MM.1S (cell line): ENCODE results near the gene OTOP3.

ENCODE experiments used
- DNase-seq: peaks from one replicate; pipeline ENCODE4 v3.0.0-alpha.2; 2015
- H2AFZ ChIP-seq: fragments of 300-600 bp; sonication (generic); 2 replicates; pipeline ENCODE4 v1.6.0; 2016; ENCODE audit warnings: antibody characterized with exemption, low read length
- H3F3A ChIP-seq: fragments of 300-600 bp; sonication (generic); 2 replicates; pipeline ENCODE4 v1.6.1; 2016; ENCODE audit warnings: mild to moderate bottlenecking, antibody characterized with exemption, low read length, moderate library complexity, mixed read lengths; ENCODE audit not compliant: insufficient read depth
- H3K27ac ChIP-seq: fragments of 300-600 bp; sonication (generic); 2 replicates; pipeline ENCODE4 v1.5.1; 2016; ENCODE audit warnings: mild to moderate bottlenecking, low read length
- H3K27me3 ChIP-seq: fragments of 300-600 bp; sonication (generic); replicated peaks from 2 replicates; pipeline ENCODE4 v1.6.0; 2016; ENCODE audit warnings: low read length; ENCODE audit not compliant: insufficient read depth
- H3K36me3 ChIP-seq: fragments of 300-600 bp; sonication (generic); replicated peaks from 2 replicates; pipeline ENCODE4 v1.6.1; 2016; ENCODE audit warnings: mild to moderate bottlenecking, low read length, mixed read lengths; ENCODE audit not compliant: insufficient read depth
- H3K4me1 ChIP-seq: fragments of 300-600 bp; sonication (generic); 2 replicates; pipeline ENCODE4 v1.6.1; 2016; ENCODE audit warnings: low read length, mixed read lengths
- H3K4me2 ChIP-seq: fragments of 300-600 bp; sonication (generic); 2 replicates; pipeline ENCODE4 v1.6.0; 2016; ENCODE audit warnings: low read depth, low read length
- H3K4me3 ChIP-seq: fragments of 300-600 bp; sonication (generic); 2 replicates; pipeline ENCODE4 v1.5.1; 2016; ENCODE audit warnings: low read length, mixed read lengths
- H3K79me2 ChIP-seq: fragments of 300-600 bp; sonication (generic); 2 replicates; pipeline ENCODE4 v1.6.1; 2016; ENCODE audit warnings: mixed run types, low read length, mixed read lengths
- H3K9ac ChIP-seq: fragments of 300-600 bp; sonication (generic); 2 replicates; pipeline ENCODE4 v1.6.1; 2016; ENCODE audit warnings: low read length, mixed read lengths
- H3K9me2 ChIP-seq: fragments of 300-600 bp; sonication (generic); replicated peaks from 2 replicates; pipeline ENCODE4 v1.6.1; 2016; ENCODE audit warnings: mild to moderate bottlenecking, low read length, mixed read lengths; ENCODE audit not compliant: insufficient read depth
- H3K9me3 ChIP-seq: fragments of 300-600 bp; sonication (generic); replicated peaks from 2 replicates; pipeline ENCODE4 v1.6.1; 2016; ENCODE audit warnings: mild to moderate bottlenecking, low read length, mixed read lengths; ENCODE audit not compliant: insufficient read depth
- H4K20me1 ChIP-seq: fragments of 300-600 bp; sonication (generic); 2 replicates; pipeline ENCODE4 v1.6.1; 2016; ENCODE audit warnings: mild to moderate bottlenecking, low read length, moderate library complexity, mixed read lengths; ENCODE audit not compliant: insufficient read depth
- EZH2 ChIP-seq: fragments of 300-600 bp; sonication (generic); optimal IDR thresholded peaks from 2 replicates; pipeline ENCODE3; 2017; ENCODE audit warnings: low read depth, mild to moderate bottlenecking, antibody characterized with exemption, low read length, mixed read lengths
- EZH2phosphoT487 ChIP-seq: fragments of 300-600 bp; sonication (generic); IDR thresholded peaks from 2 replicates; pipeline ENCODE4 v1.6.1; 2018; ENCODE audit warnings: antibody characterized with exemption, low read length
- TF ChIP-seq, protein P1 (sequence below): fragments of 300-600 bp; sonication (generic); IDR thresholded peaks from 2 replicates; pipeline ENCODE4 v1.5.1; 2016; ENCODE audit warnings: antibody characterized with exemption, low read length, mixed read lengths

The OTOP3 gene

DNA sequence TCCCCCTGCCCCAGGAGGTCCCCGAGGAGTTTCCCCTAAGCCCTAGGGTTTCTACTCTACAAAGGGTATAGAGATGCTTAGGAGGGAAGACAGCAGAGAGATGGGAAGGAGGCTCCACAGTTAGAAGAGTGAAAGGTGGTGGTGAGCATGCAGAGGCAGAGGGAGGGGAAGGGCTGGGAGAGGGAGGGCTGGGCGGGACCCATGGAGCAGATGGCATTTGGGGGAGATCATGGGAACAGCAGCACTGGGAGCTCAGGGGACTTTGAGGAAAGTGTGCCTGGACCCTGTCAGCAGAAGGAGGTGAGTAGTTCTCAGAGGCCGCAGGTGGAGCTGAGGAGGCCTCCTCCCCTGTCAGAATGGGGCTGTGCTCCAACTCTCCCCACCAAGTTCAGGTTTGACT is 650 bp upstream of the OTOP3 start:
- peaks cover 91% of the 10 kb centered on the region for H3K27me3 ChIP-seq
- H3K4me1 ChIP-seq: no peaks in the 10 kb centered on the region
- no peaks in the 10 kb centered on the region for H3K36me3 ChIP-seq
- H3K4me2 ChIP-seq: no peak overlapping the region
- H4K20me1 ChIP-seq: no peaks in the 10 kb centered on the region
- H3K9me3 ChIP-seq: no peaks in the 10 kb centered on the region
- TF ChIP-seq EZH2phosphoT487: no peak
- TF ChIP-seq, protein P1, sequence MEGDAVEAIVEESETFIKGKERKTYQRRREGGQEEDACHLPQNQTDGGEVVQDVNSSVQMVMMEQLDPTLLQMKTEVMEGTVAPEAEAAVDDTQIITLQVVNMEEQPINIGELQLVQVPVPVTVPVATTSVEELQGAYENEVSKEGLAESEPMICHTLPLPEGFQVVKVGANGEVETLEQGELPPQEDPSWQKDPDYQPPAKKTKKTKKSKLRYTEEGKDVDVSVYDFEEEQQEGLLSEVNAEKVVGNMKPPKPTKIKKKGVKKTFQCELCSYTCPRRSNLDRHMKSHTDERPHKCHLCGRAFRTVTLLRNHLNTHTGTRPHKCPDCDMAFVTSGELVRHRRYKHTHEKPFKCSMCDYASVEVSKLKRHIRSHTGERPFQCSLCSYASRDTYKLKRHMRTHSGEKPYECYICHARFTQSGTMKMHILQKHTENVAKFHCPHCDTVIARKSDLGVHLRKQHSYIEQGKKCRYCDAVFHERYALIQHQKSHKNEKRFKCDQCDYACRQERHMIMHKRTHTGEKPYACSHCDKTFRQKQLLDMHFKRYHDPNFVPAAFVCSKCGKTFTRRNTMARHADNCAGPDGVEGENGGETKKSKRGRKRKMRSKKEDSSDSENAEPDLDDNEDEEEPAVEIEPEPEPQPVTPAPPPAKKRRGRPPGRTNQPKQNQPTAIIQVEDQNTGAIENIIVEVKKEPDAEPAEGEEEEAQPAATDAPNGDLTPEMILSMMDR: no peak
- no peak for TF ChIP-seq EZH2
- no peak overlapping the region for H3K4me3 ChIP-seq
- no peak overlapping the region for H3K27ac ChIP-seq
- H3K79me2 ChIP-seq: no peaks in the 10 kb centered on the region
- H3K9ac ChIP-seq: no peak overlapping the region
- H3K9me2 ChIP-seq: no peaks in the 10 kb centered on the region
- no peak for DNase-seq
- H3F3A ChIP-seq: no peaks in the 10 kb centered on the region
- no peak overlapping the region for H2AFZ ChIP-seq

DNA sequence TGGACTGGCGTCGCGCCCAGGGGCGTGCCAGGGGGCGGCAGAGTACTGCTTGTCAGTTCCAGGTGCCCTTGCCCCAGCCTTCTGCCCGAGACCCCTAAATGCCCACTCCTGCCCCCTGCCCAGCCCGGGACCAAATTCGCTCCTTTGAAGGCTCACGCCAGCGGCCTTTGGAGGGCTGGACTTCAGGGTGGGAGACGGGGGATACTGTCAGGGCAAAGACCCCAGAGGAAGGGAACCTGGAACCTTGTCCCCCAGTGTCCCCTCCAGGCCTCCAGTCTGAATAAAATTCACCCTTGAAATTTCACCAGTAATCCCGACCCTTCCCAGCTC is 737 bp downstream of the OTOP3 start:
- H3K27me3 ChIP-seq: peaks cover 91% of the 10 kb centered on the region
- TF ChIP-seq, protein P1: no peak
- no peak overlapping the region for H3K4me2 ChIP-seq

DNA sequence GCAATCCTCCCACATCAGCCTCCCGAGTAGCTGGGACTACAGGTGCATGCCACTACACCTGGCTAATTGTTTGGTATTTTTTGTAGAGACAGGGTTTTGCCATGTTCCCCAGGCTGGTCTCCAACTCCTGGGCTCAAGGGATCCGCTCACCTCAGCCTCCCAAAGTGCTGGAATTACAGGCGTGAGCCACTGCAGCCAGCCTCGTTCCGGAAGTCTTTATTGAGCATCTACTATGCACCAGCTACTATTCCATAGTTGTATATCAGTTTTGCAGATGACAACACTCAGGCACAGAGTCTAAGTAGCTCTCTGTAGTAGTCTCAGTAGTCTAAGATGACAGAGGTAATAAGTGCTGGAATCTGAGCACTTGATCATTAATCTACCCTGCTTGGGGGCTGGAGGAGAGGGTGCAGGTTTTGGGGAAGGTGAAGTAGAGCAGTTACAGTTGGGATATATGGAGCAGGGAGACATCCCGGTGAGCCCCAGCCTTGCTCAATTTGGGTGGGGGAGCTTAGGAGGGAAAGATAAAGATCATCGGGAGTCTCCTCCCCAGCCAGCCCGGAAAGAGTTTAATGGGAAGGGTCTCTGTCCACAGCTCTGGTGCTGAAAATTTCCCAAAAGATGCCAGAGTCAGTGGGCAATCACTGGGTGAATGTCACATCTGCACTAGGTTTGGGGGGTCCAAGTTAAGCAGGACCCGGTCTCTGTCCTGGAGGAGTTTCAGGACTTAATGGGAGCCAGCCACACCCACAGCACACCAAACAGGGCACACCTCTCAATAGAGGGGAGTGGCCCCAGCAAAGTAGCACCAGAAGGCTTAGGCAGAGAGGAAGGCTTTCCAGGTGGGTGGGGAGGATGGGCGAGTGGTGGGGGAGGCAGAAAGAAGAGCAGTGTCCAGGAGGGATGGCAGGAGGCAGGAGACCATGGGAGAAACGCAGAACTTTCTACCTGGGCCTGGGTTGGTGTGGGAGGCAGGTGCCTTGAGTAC is 1.7 kb downstream of the OTOP3 start:
- no peak overlapping the region for H2AFZ ChIP-seq
- no peak overlapping the region for H3K4me3 ChIP-seq
- no peaks in the 10 kb centered on the region for H3K4me1 ChIP-seq
- no peaks in the 10 kb centered on the region for H3K79me2 ChIP-seq
- H4K20me1 ChIP-seq: no peaks in the 10 kb centered on the region
- no peaks in the 10 kb centered on the region for H3K36me3 ChIP-seq
- no peak overlapping the region for H3K27ac ChIP-seq
- H3K9ac ChIP-seq: no peak overlapping the region
- no peaks in the 10 kb centered on the region for H3K9me3 ChIP-seq
- TF ChIP-seq, protein P1: no peak
- TF ChIP-seq EZH2 (no peak), EZH2phosphoT487 (no peak)
- H3K4me2 ChIP-seq: no peak overlapping the region
- H3K27me3 ChIP-seq: peaks cover 91% of the 10 kb centered on the region
- DNase-seq: no peak
- H3K9me2 ChIP-seq: no peaks in the 10 kb centered on the region
- H3F3A ChIP-seq: no peaks in the 10 kb centered on the region

More for the DNA sequence above, 737 bp downstream of the OTOP3 start:
- no peaks in the 10 kb centered on the region for H3K79me2 ChIP-seq
- no peak overlapping the region for H3K27ac ChIP-seq
- H3F3A ChIP-seq: no peaks in the 10 kb centered on the region
- no peaks in the 10 kb centered on the region for H3K36me3 ChIP-seq
- H4K20me1 ChIP-seq: no peaks in the 10 kb centered on the region
- no peak for DNase-seq
- H3K9ac ChIP-seq: no peak overlapping the region
- no peaks in the 10 kb centered on the region for H3K4me1 ChIP-seq
- no peak overlapping the region for H3K4me3 ChIP-seq
- no peak overlapping the region for H2AFZ ChIP-seq
- no peaks in the 10 kb centered on the region for H3K9me3 ChIP-seq
- no peaks in the 10 kb centered on the region for H3K9me2 ChIP-seq
